Endothelial cell of umbilical vein (primary cell): ENCODE data around the gene POFUT2. TPM values are rescaled to one million over a fixed set of nuclear protein-coding genes. Genes with fewer than 3 reads are reported as not detected.

Experiments used
- BruUV-seq: library from RNA; stranded (reverse); fragments of 400-500 nt; replicated peaks from 2 replicates; lab custom pipeline; 2021; lab: Mats Ljungman, UMichigan
- CTCF ChIA-PET: fragments of 300-600, 350-600 bp; sonication (Branson Sonifier 250); formaldehyde crosslinking; loops from one replicate; lab custom pipeline; 2021; ENCODE audit warnings: antibody characterized with exemption, inconsistent platforms; lab: Charles Lee
- POLR2A ChIA-PET: fragments of 300-600, 350-600 bp; sonication (Branson Sonifier 250); formaldehyde crosslinking; loops from one replicate; lab custom pipeline; 2021; ENCODE audit warnings: antibody characterized with exemption, inconsistent platforms; lab: Charles Lee
- DNase-seq: peaks from one replicate; pipeline ENCODE4 v3.0.0-alpha.2; 2011; ENCODE audit warnings: low read depth, low spot score
- FAIRE-seq: peaks from 2 replicates; lab custom pipeline; 2011; peaks lifted over from hg19 to GRCh38; lab: Jason Lieb, UNC
- H2AFZ ChIP-seq: 2 replicates; pipeline ENCODE4 v1.6.0; 2012; ENCODE audit warnings: low read depth, low read length, control low read depth, inconsistent platforms
- H3K27ac ChIP-seq: 2 replicates; pipeline ENCODE4 v1.5.1; 2011; ENCODE audit warnings: low read depth, mild to moderate bottlenecking, control low read depth, low read length, moderate library complexity; ENCODE audit not compliant: insufficient read depth
- H3K27me3 ChIP-seq, 2 experiments: 2 replicates each; pipeline versions ENCODE4 v1.6.0 to v1.6.1; 2011; ENCODE audit warnings: low read length in 2 of 2, mixed read lengths in 1 of 2; ENCODE audit not compliant: control insufficient read depth in 2 of 2, insufficient read depth in 2 of 2
- H3K36me3 ChIP-seq, 2 experiments: 2 replicates in 1 of 2; 3 replicates in 1 of 2; pipeline ENCODE4 v1.5.1; 2011; ENCODE audit warnings: low read length in 2 of 2, mild to moderate bottlenecking in 1 of 2, moderate library complexity in 1 of 2; ENCODE audit not compliant: control insufficient read depth in 2 of 2, insufficient read depth in 2 of 2; ENCODE audit errors: extremely low read depth in 1 of 2
- H3K4me1 ChIP-seq: 3 replicates; pipeline ENCODE4 v1.5.1; 2011; ENCODE audit warnings: mild to moderate bottlenecking, low read length; ENCODE audit not compliant: control insufficient read depth, insufficient read depth; ENCODE audit errors: extremely low read depth
- H3K4me2 ChIP-seq: 2 replicates; pipeline ENCODE4 v1.6.1; 2011; ENCODE audit warnings: low read length, control low read depth, mixed read lengths; ENCODE audit not compliant: insufficient read depth
- H3K4me3 ChIP-seq, 3 experiments: fragments of 200-600 bp in 1 of 3; sonication (generic), shearing (Covaris generic) in 1 of 3; replicated peaks in 1 of 3; 2 replicates each; pipeline ENCODE4 v1.5.1; 2011 to 2016; ENCODE audit warnings: control low read depth in 3 of 3, low read length in 3 of 3, mild to moderate bottlenecking in 2 of 3, inconsistent platforms in 1 of 3, low read depth in 1 of 3, moderate library complexity in 1 of 3; ENCODE audit not compliant: insufficient read depth in 1 of 3
- H3K79me2 ChIP-seq: 2 replicates; pipeline ENCODE4 v1.6.0; 2012; ENCODE audit warnings: low read length, inconsistent platforms; ENCODE audit not compliant: control insufficient read depth, insufficient read depth
- H3K9ac ChIP-seq: replicated peaks from 2 replicates; pipeline ENCODE3; 2011; ENCODE audit warnings: low read length, control low read depth; ENCODE audit not compliant: insufficient read depth; ENCODE audit errors: extremely low read depth
- H3K9me1 ChIP-seq: replicated peaks from 3 replicates; pipeline ENCODE4 v1.6.0; 2011; ENCODE audit warnings: mild to moderate bottlenecking, low read length; ENCODE audit not compliant: control insufficient read depth, insufficient read depth; ENCODE audit errors: extremely low read depth
- H3K9me3 ChIP-seq: replicated peaks from 2 replicates; pipeline ENCODE4 v1.5.1; 2012; ENCODE audit warnings: low read length, inconsistent platforms; ENCODE audit not compliant: control insufficient read depth, insufficient read depth
- H4K20me1 ChIP-seq: replicated peaks from 2 replicates; pipeline ENCODE3; 2011; ENCODE audit warnings: mild to moderate bottlenecking, low read length; ENCODE audit not compliant: control insufficient read depth, insufficient read depth; ENCODE audit errors: extremely low read depth
- CTCF ChIP-seq, 2 donors: IDR thresholded peaks; 1 replicate in 1 of 2; 2 replicates in 1 of 2; pipeline ENCODE4 v1.5.1; 2011; ENCODE audit warnings: low read length in 2 of 2, mild to moderate bottlenecking in 2 of 2, moderate library complexity in 2 of 2, control low read depth in 1 of 2, inconsistent platforms in 1 of 2, low read depth in 1 of 2; ENCODE audit not compliant: insufficient read depth in 1 of 2; ENCODE audit errors: extremely low read depth in 1 of 2
- EZH2 ChIP-seq: IDR thresholded peaks from 2 replicates; pipeline ENCODE4 v1.6.1; 2012; ENCODE audit warnings: borderline replicate concordance, low read depth, mild to moderate bottlenecking, moderate library complexity, low read length, inconsistent platforms; ENCODE audit not compliant: severe bottlenecking
- FOS ChIP-seq: IDR thresholded peaks from 2 replicates; pipeline ENCODE4 v1.6.1; 2011; ENCODE audit warnings: mild to moderate bottlenecking, low read length, moderate library complexity, borderline replicate concordance; ENCODE audit not compliant: insufficient read depth
- GATA2 ChIP-seq: IDR thresholded peaks from 2 replicates; pipeline ENCODE4 v1.7.0; 2011; ENCODE audit warnings: low read depth, mild to moderate bottlenecking, moderate library complexity, mixed read lengths, low read length; ENCODE audit not compliant: insufficient read length, insufficient read depth
- JUN ChIP-seq: IDR thresholded peaks from 2 replicates; pipeline ENCODE4 v1.6.1; 2011; ENCODE audit warnings: borderline replicate concordance, low read depth; ENCODE audit not compliant: insufficient read length, insufficient read depth
- MAX ChIP-seq: IDR thresholded peaks from 2 replicates; pipeline ENCODE4 v1.6.1; 2011; ENCODE audit not compliant: insufficient read depth, insufficient read length
- MYC ChIP-seq: IDR thresholded peaks from one replicate; pipeline ENCODE4 v1.6.1; 2011; ENCODE audit warnings: mild to moderate bottlenecking, low read depth, low read length
- POLR2A ChIP-seq: IDR thresholded peaks from 2 replicates; pipeline ENCODE4 v1.6.1; 2012; ENCODE audit warnings: low read depth, mild to moderate bottlenecking, control low read depth, low read length
- POLR2AphosphoS5 ChIP-seq: IDR thresholded peaks from 2 replicates; pipeline ENCODE4 v1.6.1; 2012; ENCODE audit warnings: low read depth, mild to moderate bottlenecking, control low read depth, low read length, moderate library complexity; ENCODE audit not compliant: insufficient read depth
- dilution Hi-C: fragments of 300-500 bp; cut with MboI; formaldehyde crosslinking; loops from one replicate; pipeline ENCODE4 v1.15.0; 2019; ENCODE audit warnings: low sequenced_read_pairs; ENCODE audit not compliant: extremely low pct_ligation_motif_present
- intact Hi-C: fragments of 100-400 bp; cut with micrococcal nuclease; formaldehyde crosslinking; loops from one replicate; pipeline ENCODE4 v1.10.0; 2022
- polyA plus RNA-seq, 4 experiments: library from polyadenylated mRNA; depleted of rRNA in 3 of 4; stranded (reverse) in 3 of 4; unstranded in 1 of 4; fragments of >200 nt; gene quantifications; 2 replicates each; pipeline versions ENCODE4 v1.2.1 to v1.2.3, GENCODE V29; 2011 to 2012; ENCODE audit warnings: missing spikeins in 1 of 4
- total RNA-seq: library from RNA; stranded (reverse); gene quantifications from 2 replicates; pipeline ENCODE4 v1.2.3, GENCODE V29; 2021

Gene POFUT2
- total and polyA plus RNA-seq, 2 donors (not counting 3 experiments of a cell fraction or from before 2014, with no cell fraction given), result 30.7 to 47.5 TPM

DNA sequence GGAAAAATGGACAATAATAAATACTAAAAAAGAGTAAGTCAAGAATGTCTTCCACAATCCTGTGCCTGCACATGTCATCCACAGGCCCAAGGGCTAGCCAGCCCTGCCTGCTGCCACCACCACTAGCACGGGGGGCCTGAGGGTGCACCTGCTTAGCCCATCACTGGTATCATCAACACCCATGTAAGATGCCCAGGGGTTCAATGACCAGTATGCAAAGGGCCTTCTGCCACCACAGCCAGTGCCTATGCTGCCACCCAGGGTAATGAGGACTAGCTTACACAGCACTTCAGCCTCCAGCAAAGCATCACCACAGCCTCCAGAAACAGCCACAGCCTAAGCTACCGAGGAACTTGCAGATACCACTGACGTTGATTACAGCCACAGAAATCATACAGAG is 46.3 kb downstream of the POFUT2 start:
- Histone ChIP-seq H3K4me2 (no peak overlapping the region), H3K27me3 (peaks cover 4 to 16% of the 10 kb centered on the region in 2 experiments), H3K36me3 (no peaks in the 10 kb centered on the region), H3K4me3 (no peak overlapping the region), H3K9me3 (no peaks in the 10 kb centered on the region), H2AFZ (no peak overlapping the region), H3K79me2 (no peaks in the 10 kb centered on the region), H4K20me1 (no peaks in the 10 kb centered on the region), H3K9me1 (no peaks in the 10 kb centered on the region), H3K27ac (no peak overlapping the region), H3K4me1 (no peaks in the 10 kb centered on the region), H3K9ac (no peak overlapping the region)
- FAIRE-seq (no peak), DNase-seq (no peak)
- no TSS peak for BruUV-seq
- ChIA-PET POLR2A (no interaction called here), CTCF (interaction anchor here (1.3 to 1.4 kb wide), 2 partner anchors 21 to 101 kb away, joined by 4 to 5 read pairs; no protein-coding TSS in a partner anchor)
- intact Hi-C loops, result no loop called here
- TF ChIP-seq CTCF (IDR thresholded peaks at IDR 0.05; ENCODE audit: extremely low read depth in 1 of 2, insufficient read depth in 1 of 2, low read depth in 1 of 2, low read length in 2 of 2) (no peak), POLR2A (no peak), EZH2 (no peak), MYC (no peak), POLR2AphosphoS5 (no peak), GATA2 (no peak)
- dilution Hi-C loops, result no loop called here

DNA sequence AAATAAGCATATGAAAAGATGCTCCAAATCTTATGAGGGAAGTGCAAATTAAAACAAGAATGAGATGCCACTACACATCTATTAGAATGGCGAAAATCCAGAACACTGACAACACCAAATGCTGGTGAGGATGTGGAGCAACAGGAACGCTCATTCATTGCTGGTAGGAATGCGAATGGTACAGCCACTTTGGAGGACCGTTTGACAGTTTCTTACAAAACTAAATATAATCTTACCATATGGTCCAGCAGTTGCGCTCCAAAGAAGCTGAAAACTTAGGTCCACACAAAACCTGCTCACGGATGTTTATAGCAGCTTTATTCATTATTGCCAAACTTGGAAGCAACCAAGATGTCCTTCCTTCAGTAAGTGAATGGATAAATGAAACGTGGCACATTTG is 50.3 kb downstream of the POFUT2 start:
- H3K9ac ChIP-seq, result no peak overlapping the region
- H3K4me1 ChIP-seq, result no peaks in the 10 kb centered on the region
- H3K36me3 ChIP-seq, result no peaks in the 10 kb centered on the region
- ChIA-PET CTCF (no interaction called here), POLR2A (no interaction called here)
- no peaks in the 10 kb centered on the region for H4K20me1 ChIP-seq
- no peak overlapping the region for H3K4me2 ChIP-seq
- no peak overlapping the region for H3K27ac ChIP-seq
- no peak for DNase-seq
- no peak for TF ChIP-seq CTCF (IDR thresholded peaks at IDR 0.05; ENCODE audit: extremely low read depth in 1 of 2, insufficient read depth in 1 of 2, low read depth in 1 of 2, low read length in 2 of 2)
- no peak for TF ChIP-seq JUN
- TF ChIP-seq POLR2AphosphoS5, result no peak
- TF ChIP-seq POLR2A, result no peak
- TF ChIP-seq EZH2, result no peak
- no peak for TF ChIP-seq MAX
- TF ChIP-seq GATA2, result no peak
- TF ChIP-seq MYC, result no peak
- TF ChIP-seq FOS, result no peak
- H3K4me3 ChIP-seq, result no peak overlapping the region
- intact Hi-C loops (no loop called here), dilution Hi-C loops (no loop called here)
- H3K79me2 ChIP-seq, result no peaks in the 10 kb centered on the region
- no peak for FAIRE-seq
- no peaks in the 10 kb centered on the region for H3K9me3 ChIP-seq
- no peaks in the 10 kb centered on the region for H3K9me1 ChIP-seq
- no TSS peak for BruUV-seq
- no peak overlapping the region for H2AFZ ChIP-seq
- H3K27me3 ChIP-seq, result peaks cover 5 to 26% of the 10 kb centered on the region in 2 experiments
